Mammary epithelial cell (primary cell): Measurements from ENCODE around the gene RBMS3.

Experiments
- CTCF ChIP-seq, 2 donors: IDR thresholded peaks in 1 of 2; conservative IDR thresholded peaks in 1 of 2; 2 replicates each; pipeline ENCODE4 v1.5.1; 2011 to 2012; ENCODE audit warnings: inconsistent platforms in 2 of 2, low read length in 2 of 2, mild to moderate bottlenecking in 2 of 2, control low read depth in 1 of 2, low read depth in 1 of 2; ENCODE audit not compliant: insufficient read depth in 1 of 2; ENCODE audit errors: extremely low read depth in 1 of 2
- EZH2 ChIP-seq: IDR thresholded peaks from 2 replicates; pipeline ENCODE4 v1.6.1; 2012; ENCODE audit warnings: low read length, inconsistent platforms, borderline replicate concordance

- TF ChIP-seq CTCF (conservative IDR thresholded peaks at IDR 0.05 in 1 of 2, IDR thresholded peaks at IDR 0.05 in 1 of 2; ENCODE audit: extremely low read depth in 1 of 2, insufficient read depth in 1 of 2, low read depth in 1 of 2, low read length in 2 of 2) (no peak), EZH2 (no peak)
Observed at GRCh38 chr3:29527246-29527645, 246.4 kb downstream of the RBMS3 start.
